Nasal cavity respiratory epithelium epithelial cell of viscerocranial mucosa (primary cell): ENCODE measurements around the gene PFDN4. TPM values are rescaled to one million over a fixed set of nuclear protein-coding genes. Genes with fewer than 3 reads are reported as not detected.

Source experiments
- total RNA-seq: library from RNA; depleted of rRNA; stranded (reverse); fragments of >200 nt; gene quantifications from 2 replicates; pipeline ENCODE4 v1.2.3, GENCODE V29; 2014

PFDN4 gene, protein sequence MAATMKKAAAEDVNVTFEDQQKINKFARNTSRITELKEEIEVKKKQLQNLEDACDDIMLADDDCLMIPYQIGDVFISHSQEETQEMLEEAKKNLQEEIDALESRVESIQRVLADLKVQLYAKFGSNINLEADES
- total RNA-seq, result 71.2 and 96.4 TPM in 2 replicates

DNA sequence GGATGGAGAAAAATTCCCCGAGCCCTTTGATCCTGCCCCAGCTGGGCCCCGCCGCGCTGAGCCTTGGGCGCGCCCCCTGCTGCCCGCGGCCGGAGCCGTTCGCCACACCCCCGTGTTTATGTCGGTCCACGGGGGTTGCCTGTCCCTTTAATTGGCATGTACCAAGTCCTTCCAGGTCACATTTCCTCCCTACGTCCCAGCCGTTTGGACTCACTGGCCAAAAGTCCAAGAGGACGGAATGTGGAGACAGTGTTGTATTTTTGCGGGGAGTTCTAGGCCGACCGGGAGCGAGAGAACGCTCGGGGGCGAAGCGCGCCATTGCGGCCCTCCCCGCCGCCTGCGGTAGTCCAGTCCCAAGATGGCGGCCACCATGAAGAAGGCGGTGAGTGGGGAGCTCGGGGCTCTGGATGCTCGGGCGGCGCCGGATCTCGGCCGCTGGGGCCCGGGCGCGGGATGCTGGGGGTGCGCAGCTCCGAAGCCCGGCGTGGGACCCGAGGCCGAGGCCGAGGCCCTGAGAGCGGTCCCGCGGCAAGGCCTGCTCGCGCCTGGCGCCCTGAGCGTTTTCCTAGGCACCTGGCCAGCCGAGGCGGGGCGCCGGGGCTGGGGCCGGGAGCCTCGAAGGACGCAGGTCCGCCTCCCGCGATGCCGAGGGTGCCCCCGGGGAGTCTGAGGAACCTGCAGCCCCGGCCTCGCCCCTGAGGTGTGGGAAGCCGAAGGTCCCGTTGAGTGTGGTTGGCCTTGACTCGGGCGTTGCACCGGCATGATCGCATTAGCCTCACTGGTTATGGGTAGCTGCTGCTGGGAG is at the start of gene PFDN4:
Gene PFDN4, plus strand, starts transcription at position 345 of the 805 bp plus-strand sequence. Its CDS starts 14 bp downstream, at position 359.

DNA sequence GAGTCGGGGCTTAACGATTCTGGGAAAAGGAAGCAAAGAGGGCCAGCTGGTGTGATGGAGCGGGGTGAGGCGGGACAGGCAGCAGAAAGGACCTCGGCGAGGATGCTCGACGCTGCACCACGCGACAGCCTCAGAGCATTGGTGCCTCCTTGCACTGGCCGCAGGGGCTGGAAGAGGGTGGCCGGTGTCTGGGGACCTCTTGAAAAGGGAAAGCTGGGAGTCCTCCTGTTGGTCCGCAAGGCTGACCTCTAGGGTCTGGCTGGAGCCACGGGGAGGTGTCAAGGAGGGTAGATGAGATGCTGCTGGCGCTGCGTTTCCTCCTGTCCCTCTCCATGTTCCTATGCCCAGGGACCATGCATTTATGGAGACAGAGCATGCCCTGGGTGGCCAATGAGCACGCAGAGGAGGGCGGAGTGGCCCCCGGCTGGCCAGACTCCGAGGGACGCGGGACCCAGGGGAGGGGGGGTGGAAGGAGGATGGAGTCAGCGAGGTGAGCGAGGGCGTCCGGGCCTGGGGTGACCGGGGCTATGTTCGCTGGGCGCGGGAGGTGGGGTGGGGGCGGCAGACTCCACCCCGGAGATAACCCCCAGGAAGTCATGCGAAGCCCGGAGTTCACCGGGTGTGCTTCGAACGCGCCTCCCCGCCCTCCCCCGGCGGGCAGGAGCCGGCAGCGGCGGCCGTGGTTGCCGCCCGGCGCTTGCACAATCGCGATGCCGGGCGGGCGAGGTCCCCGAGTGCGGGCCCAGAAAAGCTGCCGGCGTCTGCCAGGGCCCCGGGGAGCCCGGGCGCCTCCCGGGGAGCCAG is 34.0 kb upstream of the PFDN4 start, which contains the start of gene CYP24A1:
Gene CYP24A1, minus strand, starts transcription at position 334 of the 804 bp plus-strand sequence. CDS start 407 bp downstream, outside the sequence.

Other genes with a start within 250 kb of the PFDN4 start
- gene BCAS1, start 137.5 kb upstream of the PFDN4 start, total RNA-seq, result under 0.01 and 0.85 TPM in 2 replicates
- gene CYP24A1, start 34.1 kb upstream of the PFDN4 start, total RNA-seq, result 4.4 and 5.6 TPM in 2 replicates